Measurements from ENCODE around the gene MYPN.

MYPN gene

DNA sequence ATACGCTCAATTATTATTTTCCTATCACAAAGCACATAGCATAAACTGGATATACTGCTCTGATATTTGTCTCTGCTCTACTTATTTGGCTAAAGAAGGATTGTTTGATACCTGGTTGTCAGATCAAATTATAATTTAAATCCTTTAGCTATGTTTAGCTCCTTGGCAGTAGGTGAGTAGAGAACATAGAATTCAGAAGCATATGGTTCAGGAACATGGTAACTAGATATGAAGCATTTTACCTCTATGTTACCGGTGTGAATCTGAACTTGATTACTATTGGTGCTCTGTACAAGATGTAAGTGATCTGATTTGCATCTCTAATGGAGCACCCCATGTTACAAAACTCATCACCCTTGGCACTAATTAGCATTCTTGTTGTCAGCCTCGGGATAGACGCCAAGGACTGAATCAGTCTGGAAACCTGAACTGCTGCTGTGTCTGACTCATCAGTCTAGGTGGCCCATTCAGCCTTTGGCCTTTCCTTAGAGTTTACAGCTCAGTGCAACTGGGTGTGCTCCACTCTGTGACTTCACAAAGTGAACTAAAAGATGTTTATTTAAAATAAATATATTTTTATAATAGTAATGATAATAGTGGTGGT lies 12.3 kb upstream of the MYPN start:
- DNase-seq = no peak

DNA sequence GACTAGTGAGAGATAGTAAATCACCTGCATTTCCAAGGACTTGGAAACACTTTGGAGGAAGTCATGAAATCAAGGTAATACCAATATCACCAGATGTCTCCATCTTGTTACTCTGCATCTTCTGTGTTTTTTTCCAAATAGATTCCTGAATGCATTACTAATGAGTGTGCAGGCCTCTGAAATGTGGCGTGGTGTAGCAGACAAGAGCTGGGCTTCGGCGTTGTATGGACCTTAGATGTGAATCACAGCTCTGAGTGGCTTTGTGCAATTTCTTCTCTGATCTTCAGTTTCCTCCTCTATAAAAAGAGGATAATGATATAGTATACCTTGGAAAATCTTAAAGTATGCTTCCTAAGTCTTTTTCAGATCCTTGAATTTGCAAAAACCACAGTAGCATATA lies 9.6 kb upstream of the MYPN start:
- no peak for DNase-seq

DNA sequence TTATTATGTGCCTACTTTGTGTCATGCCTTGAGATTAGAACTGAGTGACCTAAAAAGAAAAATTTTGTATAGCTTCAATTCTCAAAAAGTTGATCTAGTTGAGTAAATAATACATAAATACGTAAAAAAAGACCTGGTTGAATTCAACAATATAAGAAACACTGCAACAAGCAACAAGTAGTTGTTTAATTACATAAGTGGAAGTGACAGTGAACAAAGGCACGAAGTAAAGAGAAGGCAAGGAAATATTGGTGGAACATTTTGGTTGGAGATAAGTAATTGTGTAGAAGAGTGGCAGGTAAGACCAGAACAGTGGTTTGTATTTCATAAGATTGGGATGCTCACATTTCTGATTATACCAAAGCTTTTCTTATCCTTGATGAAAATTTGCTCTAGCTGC lies 8.2 kb upstream of the MYPN start:
- DNase-seq = no peak

DNA sequence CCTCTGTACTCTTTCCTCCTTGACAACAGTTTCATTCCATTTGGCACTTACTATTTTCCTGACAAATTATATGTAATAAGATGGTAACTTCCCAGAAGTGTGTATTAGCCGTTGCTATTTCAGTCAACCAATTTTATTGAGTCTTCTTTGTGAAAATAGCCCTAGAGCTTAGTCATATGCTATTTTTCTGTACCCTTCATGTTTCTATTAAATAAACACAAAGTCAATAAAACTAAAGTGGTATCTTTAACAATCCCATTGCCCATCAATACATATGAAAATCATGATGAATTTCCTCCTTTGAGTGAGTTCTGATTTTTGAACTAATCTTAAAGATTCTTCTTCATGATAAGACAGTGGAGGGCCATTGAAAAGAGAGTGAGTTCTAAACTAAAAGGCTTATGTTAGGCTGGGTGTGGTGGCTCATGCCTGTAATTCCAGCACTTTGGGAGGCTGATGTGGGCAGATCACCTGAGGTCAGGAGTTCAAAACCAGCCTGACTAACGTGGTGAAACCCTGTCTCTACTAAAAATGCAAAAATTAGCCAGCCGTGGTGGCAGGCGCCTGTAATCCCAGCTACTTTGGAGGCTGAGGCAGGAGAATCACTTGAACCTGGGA lies 5.9 kb upstream of the MYPN start:
- DNase-seq = no peak

DNA sequence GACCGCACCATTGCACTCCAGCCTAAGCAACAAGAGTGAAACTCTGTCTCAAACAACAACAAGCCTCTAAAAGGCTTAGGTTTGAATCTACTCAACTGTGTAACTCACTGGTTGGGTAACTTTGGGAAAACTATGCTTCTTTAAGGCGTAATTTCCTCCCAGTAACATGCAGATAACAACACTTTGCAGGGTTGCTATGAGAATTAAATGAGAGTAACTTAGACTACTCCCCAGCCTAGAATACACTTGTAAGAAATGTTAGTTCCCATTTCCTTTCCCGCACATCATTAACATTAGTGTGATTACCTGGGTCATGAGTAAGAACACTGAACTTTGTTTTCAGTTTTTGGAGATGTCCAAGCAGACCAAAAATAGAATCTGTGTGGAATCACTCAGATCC lies 5.4 kb upstream of the MYPN start:
- DNase-seq = no peak

DNA sequence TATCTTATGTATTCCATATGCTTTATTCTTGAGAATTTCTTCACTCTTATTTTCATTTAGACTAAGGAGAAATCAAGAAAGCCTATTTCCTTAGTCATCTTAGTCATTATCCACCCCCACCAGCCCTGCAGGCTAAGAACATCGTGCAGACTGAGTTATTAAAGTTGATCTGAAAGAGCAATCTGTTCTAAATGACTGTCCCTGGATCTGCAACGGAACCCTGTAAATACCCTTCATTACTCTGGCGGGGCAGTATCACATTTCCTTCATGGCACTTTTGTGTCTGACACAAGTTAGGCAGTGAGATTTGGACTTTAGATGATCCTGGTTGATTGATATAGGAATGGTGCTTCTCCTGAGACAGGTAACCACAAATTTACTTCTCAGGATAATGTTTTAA lies 3.5 kb upstream of the MYPN start:
- DNase-seq = no peak

DNA sequence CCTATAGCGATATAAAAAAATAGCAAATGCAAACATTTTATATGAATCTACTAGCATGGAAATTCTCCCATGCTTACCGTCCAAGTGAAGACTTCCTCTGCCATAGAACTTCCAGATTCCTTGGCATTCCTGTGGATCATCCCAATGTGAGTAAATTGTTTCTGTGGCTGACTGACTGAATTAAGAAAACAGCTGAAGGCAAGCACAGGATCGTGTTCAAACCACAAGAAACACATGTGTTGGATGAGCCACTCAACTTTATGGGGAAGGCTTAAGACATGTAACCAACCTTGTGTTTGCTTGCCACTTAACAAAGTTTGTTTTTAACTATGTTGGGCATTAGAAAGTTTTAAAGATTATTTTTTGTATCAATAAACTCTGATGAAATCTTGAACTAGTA lies 2.6 kb upstream of the MYPN start:
- no peak for DNase-seq

DNA sequence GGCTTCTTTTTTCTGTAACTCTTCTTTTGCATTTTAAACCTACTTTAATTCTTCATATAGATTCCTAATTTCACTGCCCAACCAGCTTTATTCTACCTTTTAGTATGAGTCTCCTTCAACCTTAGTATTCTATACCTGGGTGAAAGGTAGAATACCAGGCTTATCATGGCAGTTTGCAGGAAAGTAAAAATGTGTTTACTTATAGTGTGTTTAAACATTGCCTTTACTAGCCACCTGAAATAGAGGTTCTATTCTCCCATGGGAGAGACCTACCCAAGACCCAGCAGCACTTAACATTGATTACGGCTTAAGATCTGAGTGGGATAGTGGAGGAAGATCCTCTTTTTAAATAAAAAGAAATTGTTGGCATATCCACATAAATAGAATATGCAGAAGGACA lies 1.6 kb upstream of the MYPN start:
- no peak for DNase-seq

DNA sequence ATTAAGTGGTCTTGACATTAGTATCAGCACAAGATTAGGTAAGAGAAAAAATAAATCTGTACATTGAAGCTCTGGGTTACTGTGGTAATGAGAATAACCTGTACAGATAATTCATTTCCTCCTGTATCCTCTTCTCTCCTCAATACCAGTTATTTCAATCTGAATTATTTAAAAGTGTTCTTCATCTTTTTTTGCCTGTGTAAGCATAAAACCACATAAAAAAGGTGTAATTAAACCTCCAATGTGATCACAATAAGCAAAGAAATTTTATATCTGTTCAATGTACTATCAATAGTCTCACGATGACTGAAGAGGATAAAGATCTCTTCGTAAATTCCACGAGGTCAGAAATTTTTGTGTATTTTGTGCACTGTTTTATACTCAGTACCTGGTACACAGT lies 1.2 kb upstream of the MYPN start:
- no peak for DNase-seq

DNA sequence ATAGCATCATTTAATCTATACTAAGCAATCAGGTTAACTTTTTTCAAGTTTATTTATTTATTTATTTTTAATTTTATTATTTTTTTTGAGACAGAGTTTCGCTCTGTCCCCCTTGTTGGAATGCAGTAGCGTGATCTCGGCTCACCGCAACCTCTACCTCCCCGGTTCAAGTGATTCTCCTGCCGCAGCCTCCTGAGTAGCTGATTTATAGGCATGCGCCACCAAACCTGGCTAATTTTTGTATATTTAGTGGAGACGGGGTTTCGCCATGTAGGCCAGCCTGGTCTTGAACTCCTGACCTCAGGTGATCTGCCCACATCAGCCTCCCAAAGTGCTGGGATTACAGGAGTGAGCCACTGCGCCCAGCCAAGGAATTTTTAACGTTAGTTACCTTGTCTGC lies 635 bp upstream of the MYPN start:
- no peak for DNase-seq

DNA sequence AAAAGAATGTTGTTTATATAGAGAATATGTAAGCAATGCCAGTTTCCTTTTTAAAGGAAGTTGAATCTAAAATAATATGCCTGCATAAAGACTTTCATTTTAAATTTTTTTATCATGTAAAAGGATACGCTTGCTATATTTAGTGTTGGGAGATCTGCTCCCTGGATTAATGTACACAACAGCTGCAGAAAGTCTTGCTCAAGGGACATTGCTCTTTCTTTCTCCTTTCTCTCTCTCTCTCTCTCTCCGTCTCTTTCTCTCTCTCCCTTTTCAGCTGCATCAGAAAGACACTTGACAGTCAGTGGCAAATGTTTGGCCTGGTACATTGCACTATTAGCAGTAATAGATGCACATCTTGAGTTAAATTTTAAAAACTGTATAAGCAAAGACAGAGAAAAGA lies 739 bp downstream of the MYPN start:
- no peak for DNase-seq

DNA sequence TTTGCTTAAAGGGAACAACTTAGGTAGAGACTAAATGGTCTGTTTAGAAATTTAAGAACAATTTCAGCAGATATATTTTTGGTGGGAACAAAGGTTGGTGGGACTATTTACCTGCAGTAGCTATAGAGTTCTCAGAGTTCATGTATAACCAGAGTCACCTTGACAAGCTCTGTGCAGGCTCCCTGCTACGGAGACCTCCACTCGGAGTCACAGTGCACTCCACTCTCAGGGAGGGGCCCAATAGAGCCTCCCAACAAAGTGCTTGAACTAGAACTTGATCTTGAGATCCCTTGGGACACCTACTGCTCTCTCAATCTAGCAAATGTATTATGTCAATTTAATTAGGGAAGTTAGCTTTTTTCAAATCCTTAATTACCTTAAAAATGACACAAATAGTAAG lies 2.3 kb downstream of the MYPN start:
- no peak for DNase-seq

DNA sequence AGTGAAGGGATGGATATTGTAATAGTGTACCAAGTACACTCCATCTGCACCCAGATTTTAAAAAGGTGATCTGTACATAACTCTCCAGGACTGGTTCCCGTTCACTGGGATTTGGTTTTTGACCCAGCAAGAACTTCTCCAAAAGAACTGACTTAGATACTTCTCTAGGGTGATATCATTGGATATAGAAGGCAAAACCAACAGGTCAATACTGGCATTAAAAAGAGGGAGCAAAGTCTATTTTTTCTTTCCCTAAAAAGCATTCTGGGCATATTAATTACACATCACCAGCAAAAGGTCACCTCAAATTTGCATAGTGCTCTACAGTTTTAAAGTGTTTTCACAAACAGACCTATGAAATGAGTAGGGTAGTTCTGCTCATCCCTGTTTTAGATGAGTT lies 3.5 kb downstream of the MYPN start:
- no peak for DNase-seq

DNA sequence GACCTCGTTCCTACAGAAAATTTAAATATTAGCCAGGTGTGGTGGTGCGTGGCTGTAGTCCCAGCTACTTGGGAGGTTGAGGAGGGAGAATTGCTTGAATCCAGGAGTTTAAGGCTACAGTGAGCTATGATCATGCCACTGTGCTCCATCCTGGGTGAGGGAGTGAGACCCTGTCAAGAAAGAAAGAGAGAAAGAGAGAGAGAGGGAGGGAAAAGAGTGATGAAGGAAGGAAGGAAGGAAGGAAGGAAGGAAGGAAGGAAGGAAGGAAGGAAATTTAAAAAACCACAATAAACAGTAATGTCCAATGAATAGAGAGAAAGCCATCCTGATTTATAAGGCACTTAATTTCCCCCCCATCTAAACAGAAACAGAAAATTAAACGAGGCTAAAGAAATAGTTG lies 9.4 kb downstream of the MYPN start:
- DNase-seq = no peak

DNA sequence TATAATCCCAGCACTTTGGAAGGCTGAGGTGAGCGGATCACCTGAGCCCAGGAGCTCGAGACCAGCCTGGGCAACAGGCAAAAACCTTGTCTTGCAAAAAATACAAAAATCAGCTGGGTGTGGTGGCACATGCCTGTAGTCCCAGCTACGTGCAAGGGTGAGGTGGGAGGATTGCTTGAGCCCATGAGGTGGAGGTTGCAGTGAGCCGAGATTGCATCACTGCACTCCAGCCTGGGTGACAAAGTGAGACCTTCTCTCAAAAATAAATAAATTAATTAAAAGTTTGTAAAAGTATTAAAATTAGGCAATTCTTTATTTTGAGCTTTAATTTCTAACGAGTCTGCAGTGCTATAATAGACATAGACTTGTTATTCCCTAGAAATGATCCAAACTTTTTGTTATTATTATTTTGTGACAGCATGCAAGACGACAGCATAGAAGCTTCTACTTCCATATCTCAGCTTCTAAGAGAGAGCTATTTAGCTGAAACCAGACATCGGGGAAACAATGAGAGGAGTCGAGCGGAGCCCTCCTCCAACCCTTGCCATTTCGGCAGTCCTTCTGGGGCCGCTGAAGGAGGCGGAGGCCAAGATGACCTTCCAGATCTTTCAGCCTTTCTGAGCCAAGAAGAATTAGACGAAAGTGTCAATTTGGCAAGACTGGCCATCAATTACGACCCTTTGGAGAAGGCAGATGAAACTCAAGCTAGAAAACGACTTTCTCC lies 11.9 kb downstream of the MYPN start:
- DNase-seq = no peak

DNA sequence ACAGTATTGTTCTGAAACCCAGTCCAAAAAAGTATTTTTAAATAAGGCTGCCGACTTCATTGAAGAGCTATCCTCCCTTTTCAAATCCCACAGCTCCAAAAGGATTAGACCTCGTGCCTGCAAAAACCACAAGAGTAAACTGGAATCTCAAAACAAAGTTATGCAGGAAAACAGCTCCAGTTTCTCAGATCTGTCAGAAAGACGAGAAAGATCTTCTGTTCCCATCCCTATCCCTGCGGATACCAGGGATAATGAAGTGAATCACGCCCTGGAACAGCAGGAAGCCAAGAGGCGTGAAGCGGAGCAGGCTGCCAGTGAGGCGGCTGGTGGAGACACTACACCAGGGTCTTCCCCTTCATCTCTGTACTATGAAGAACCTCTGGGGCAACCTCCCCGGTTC lies 12.6 kb downstream of the MYPN start:
- DNase-seq = no peak

DNA sequence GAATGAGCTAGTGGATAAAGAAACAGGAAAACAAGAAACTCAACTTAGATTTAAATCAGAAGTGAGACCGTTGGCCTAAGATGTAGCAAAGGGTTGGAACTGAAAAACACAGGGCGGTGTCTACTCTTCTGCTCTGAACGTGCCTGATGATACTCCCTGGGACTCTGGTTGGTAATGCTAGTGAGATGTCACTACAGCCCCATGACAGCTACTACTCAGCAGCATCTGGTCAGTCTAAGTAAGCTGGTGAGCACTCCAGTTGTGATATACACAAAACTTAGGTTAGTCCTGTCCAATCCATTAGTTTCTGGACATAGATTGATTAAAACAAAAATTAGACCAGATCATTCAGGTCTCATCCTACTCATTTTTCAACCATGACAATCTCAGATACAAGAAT lies 15.4 kb downstream of the MYPN start:
- DNase-seq = no peak

DNA sequence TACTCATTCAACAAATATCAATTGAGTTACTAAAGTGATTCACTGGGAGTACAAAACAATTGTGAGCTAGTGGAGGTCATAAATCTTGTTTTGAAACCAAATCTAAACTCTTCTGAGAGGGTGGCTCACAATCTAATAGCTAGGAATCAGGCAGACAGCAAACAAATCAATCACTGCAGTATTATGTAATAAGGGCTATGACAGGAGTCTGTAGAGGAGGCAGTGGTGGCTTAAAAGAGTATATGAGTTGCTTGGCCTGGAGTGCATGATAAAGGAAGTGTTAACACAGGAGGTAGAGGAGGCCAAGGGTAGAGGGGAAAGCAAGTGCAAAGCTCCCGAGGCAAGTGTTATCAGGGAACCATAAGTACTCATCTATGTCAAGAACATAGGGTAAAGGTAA lies 16.5 kb downstream of the MYPN start:
- no peak for DNase-seq

DNA sequence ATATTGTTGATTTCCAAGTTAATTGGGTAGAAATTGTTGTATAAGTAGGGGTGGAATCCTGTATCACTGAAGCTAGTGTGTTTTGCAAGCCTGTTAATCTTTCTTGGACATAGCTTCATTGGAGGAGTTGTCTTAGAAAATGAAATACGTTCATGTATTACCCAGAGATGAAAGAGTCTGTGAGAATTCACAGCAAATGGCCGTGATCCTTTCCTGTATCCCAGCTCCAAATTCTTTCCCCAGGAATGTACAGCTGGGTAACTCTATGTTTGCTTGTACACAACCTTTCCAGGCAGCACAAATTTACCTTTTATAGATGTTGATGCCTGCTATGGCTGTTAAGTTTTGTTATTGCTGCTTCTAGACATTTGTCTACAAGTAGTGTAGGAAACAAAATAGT lies 18.7 kb downstream of the MYPN start:
- no peak for DNase-seq

DNA sequence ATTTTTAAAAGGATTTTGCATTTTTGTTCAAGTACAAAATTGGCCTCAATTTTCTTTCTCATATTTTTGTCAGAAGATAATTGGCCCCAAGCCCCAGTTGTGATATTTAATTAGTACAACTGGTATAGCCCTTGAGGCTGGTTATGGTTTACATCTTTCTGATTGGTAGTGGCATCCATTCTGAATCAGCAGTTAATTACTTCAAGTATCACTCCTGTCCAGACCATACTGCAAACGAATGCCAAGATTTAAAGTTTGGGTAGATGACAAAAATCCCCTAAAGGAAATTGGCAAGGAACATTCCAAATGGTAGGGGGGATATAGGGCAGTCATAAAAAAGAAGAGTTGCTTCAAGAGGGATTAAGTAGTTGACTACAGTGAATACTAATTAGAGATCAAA lies 23.1 kb downstream of the MYPN start:
- no peak for DNase-seq

DNA sequence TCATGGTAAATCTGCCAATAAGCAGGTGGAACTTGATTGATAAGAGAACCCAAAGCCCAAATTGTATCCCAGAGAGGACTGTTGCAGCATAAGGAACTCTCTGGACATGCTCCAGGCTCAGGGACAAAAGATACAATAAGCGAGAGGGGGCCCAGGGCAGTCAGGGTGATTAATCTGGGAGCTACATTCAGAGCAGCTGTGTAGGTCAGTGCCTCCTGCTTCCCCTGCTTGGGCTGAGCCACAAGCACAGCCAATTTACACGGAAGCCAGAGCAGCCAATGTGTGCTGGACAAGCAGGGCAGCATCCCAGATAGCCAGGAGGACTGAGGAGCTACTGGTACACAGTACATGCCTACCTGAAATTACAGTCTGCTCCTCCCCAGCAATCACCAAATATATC lies 24.2 kb downstream of the MYPN start:
- no peak for DNase-seq

DNA sequence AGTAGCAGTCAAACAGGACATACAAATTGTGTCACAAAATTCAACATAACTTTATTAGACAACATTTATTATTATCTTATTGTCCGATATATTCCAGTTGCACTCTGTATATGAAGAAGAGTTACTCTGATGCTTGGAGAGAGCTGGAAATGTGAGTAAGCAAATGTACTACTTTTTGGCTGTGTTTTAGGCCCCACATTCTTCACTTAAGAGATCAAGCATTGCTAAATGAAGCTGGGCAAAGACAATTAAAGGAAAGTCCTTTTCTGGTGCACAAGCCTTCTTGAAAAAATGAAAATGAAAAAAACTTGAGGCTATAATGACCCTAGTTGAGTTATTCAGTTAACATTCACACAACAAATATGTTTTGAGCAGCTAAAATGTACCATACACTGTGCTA lies 26.1 kb downstream of the MYPN start:
- DNase-seq = no peak

DNA sequence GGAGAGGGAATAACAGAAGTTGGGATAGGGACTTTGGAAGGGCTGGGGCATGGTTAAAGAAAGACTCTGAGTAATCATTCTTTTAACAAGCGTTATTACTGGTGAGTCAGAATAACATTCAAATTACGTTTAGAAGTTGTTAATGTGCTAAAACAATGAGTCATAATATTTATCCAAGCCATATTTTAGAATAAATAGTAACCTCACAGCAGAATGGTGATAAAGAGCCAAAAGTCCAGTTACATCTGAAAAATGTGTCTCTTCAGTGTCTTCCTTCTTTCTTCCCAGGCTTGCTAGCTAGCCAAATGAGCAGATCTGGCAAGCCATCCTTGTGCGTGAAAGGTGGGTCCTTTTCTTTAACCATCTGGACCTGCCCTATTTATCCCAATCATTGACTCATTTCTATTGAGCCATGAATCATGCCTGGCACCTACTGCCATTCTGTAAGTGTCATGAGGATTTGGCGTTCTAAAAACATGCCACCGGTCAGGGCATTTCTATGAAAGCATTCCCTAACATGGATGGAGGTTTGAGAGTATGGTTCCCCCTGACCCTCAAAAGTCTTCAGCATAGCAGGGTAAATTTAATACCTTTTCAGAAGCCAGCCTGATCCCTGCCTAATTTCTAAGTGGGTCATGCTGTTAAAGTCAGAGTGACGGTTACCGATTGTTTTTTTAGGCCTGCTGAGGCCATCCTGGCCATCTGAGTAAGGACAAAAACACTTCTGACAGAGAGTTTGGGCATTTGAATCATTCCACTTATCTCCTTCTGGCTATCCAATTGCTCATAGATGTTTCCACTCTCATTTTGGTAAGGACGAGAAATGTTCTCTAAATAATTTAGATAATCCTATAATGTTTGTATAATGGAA lies 26.9 kb downstream of the MYPN start:
- DNase-seq = no peak

DNA sequence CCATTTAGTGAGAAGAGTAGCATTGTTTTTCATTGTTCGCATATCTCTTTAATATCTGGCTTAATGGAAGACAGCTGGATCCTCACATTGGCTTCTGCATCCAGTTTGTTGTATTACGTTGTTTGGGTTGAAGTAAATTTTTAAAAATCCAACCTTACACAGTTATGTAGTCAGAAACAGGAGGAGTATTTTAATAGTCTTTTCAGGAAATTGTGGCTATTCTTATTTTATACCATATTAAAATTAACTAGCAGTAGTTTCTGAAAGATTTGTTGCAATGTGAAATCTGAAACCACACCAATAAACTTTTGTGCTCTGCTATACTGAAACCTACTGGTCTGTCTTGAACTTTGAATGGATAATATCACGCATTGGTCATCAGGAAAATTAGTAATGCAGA lies 27.9 kb downstream of the MYPN start:
- DNase-seq = no peak
